ENCODE results near the gene TAC3.
A peak's percentile ranks its signal among the peaks of the same experiment; 100 is the strongest.
"Not testable (repeated sequence)": the region's sequence is repeated elsewhere in the genome, so short reads cannot be mapped to it uniquely, and the experiment has no call there.

The TAC3 gene

GRCh38 chr12:57016348-57016747 lies at the start of gene TAC3:
TSS of gene TAC3 (minus strand) at chr12:57016529. CDS start at chr12:57015797, 732 bp downstream.
- DNase-seq (ENCODE audit: low spot score), result peak; percentile 34

- DNase-seq (ENCODE audit: low spot score), result no peak
Observed at GRCh38 chr12:57063991-57064685, 47.8 kb upstream of the TAC3 start.

GRCh38 chr12:57058454-57058853 lies 42.1 kb upstream of the TAC3 start:
- DNase-seq (ENCODE audit: low spot score), result no peak

- no peak for DNase-seq (ENCODE audit: low spot score)
Observed at GRCh38 chr12:57057067-57057751, 40.9 kb upstream of the TAC3 start.

- DNase-seq (ENCODE audit: low spot score), result no peak
Observed at GRCh38 chr12:57055824-57056223, 39.5 kb upstream of the TAC3 start.

GRCh38 chr12:57053901-57054300 lies 37.6 kb upstream of the TAC3 start:
- DNase-seq (ENCODE audit: low spot score), result not testable (repeated sequence)

- not testable (repeated sequence) for DNase-seq (ENCODE audit: low spot score)
Observed at GRCh38 chr12:57053146-57053545, 36.8 kb upstream of the TAC3 start.

GRCh38 chr12:57051011-57051410 lies 34.7 kb upstream of the TAC3 start:
- no peak for DNase-seq (ENCODE audit: low spot score)

- DNase-seq (ENCODE audit: low spot score), result peak; percentile 56
Observed at GRCh38 chr12:57049890-57050289, 33.6 kb upstream of the TAC3 start, which contains the start of gene MYO1A. TSS of gene MYO1A (minus strand) at chr12:57050129. CDS start at chr12:57048323, 1,806 bp downstream.

GRCh38 chr12:57049119-57049446 lies 32.8 kb upstream of the TAC3 start:
- no peak for DNase-seq (ENCODE audit: low spot score)

GRCh38 chr12:57048423-57049118 lies 32.2 kb upstream of the TAC3 start:
- DNase-seq (ENCODE audit: low spot score), result no peak

- no peak for DNase-seq (ENCODE audit: low spot score)
Observed at GRCh38 chr12:57047981-57048380, 31.7 kb upstream of the TAC3 start.

GRCh38 chr12:57046947-57047890 lies 30.9 kb upstream of the TAC3 start:
- no peak for DNase-seq (ENCODE audit: low spot score)

- no peak for DNase-seq (ENCODE audit: low spot score)
Observed at GRCh38 chr12:57046086-57046791, 29.9 kb upstream of the TAC3 start.

- no peak for DNase-seq (ENCODE audit: low spot score)
Observed at GRCh38 chr12:57044889-57045288, 28.6 kb upstream of the TAC3 start.

- DNase-seq (ENCODE audit: low spot score), result no peak
Observed at GRCh38 chr12:57044468-57044867, 28.1 kb upstream of the TAC3 start.

GRCh38 chr12:57042695-57043094 lies 26.4 kb upstream of the TAC3 start:
- DNase-seq (ENCODE audit: low spot score), result no peak

- no peak for DNase-seq (ENCODE audit: low spot score)
Observed at GRCh38 chr12:57040750-57041149, 24.4 kb upstream of the TAC3 start.

GRCh38 chr12:57040211-57040610 lies 23.9 kb upstream of the TAC3 start:
- no peak for DNase-seq (ENCODE audit: low spot score)

- no peak for DNase-seq (ENCODE audit: low spot score)
Observed at GRCh38 chr12:57039016-57039798, 22.9 kb upstream of the TAC3 start.

- DNase-seq (ENCODE audit: low spot score), result no peak
Observed at GRCh38 chr12:57037264-57037663, 20.9 kb upstream of the TAC3 start.

Measured in HuH-7 (cell line).